ENCODE data around the gene INPP4A. TPM values are rescaled to one million over a fixed set of nuclear protein-coding genes. Genes with fewer than 3 reads are reported as not detected.
A peak's percentile ranks its signal among the peaks of the same experiment; 100 is the strongest.

Gene INPP4A
- total and polyA plus RNA-seq, 12 donors = 3.8 to 31.2 (median 21.1) TPM

DNA sequence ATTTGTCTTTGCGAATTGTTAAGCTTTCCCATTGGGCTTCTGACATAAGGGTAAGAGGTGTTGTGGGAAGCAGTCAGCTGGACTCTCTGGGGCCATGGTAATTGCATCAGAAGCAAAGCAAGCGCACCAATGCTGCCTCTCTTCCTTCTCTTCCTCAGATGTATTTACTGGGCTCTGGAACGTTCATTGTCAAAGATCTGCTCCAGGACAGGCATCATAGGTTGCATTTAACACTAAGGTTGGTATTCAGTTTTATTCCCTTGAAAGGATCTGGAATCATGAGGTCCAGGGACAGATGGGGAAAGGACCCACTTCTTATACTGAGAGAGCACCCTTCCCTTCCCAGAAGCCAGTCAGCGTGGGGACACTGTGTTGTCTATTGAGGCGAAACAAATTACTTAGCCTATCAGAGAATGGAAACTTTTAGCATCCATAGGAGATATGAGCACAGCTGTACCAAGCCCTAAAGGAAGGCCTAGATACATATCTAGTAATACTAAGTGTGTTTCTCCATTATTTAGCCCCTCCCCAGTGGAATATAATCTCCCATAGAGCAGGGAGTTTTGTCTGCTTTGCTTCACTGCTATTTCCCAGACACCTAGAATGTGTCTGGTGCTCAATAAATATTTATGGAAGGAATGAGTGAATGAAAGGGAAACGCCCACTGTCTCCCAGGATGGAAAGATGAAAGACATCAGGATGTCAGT lies 91.5 kb downstream of the INPP4A start:
- H3K27me3 ChIP-seq = no peaks in the 10 kb centered on the region
- WGBS, 2 donors = 89 to 96% methylated on average over 6 of the region's 6 CpGs
- no peak overlapping the region for H3K4me3 ChIP-seq
- H3K27ac ChIP-seq = no peak overlapping the region
- H3K4me1 ChIP-seq = no peaks in the 10 kb centered on the region
- TF ChIP-seq CTCF (IDR thresholded peaks at IDR 0.05) = no peak
- no peaks in the 10 kb centered on the region for H3K9me3 ChIP-seq
- DNase-seq (no peak), ATAC-seq (no peak)
- H3K36me3 ChIP-seq = peaks cover 0 to 88% (median 36%) of the 10 kb centered on the region in 9 donors
- intact Hi-C loops (cut with DNase I) = no loop called here

- intact Hi-C loops (cut with DNase I) = no loop called here
- Histone ChIP-seq H3K4me1 (peaks cover 0 to 4% (median 0%) of the 10 kb centered on the region in 9 donors), H3K27ac (peak overlapping the region in 1 of 10 donors; percentile 24), H3K36me3 (peaks cover 0 to 98% (median 36%) of the 10 kb centered on the region in 9 donors), H3K4me3 (no peak overlapping the region), H3K27me3 (no peaks in the 10 kb centered on the region), H3K9me3 (no peaks in the 10 kb centered on the region)
- 92 to 95% methylated on average over 14 of the region's 14 CpGs for WGBS, 2 donors
- DNase-seq = no peak
- peak in 1 of 8 donors; percentile 13 for ATAC-seq
- TF ChIP-seq CTCF (IDR thresholded peaks at IDR 0.05) = no peak
Observed at GRCh38 chr2:98537390-98538126, 92.9 kb downstream of the INPP4A start.

GRCh38 chr2:98538280-98539041 lies 93.8 kb downstream of the INPP4A start:
- H3K27ac ChIP-seq = peak overlapping the region in 1 of 10 donors; percentile 56
- no peak for DNase-seq
- intact Hi-C loops (cut with DNase I) = no loop called here
- TF ChIP-seq CTCF (IDR thresholded peaks at IDR 0.05) = no peak
- no peaks in the 10 kb centered on the region for H3K9me3 ChIP-seq
- 93 to 94% methylated on average over 11 of the region's 11 CpGs for WGBS, 2 donors
- no peaks in the 10 kb centered on the region for H3K27me3 ChIP-seq
- peaks cover 0 to 98% (median 37%) of the 10 kb centered on the region in 9 donors for H3K36me3 ChIP-seq
- no peak for ATAC-seq
- no peak overlapping the region for H3K4me3 ChIP-seq
- peaks cover 0 to 4% (median 0%) of the 10 kb centered on the region in 9 donors for H3K4me1 ChIP-seq

GRCh38 chr2:98539056-98539735 lies 94.5 kb downstream of the INPP4A start:
- Histone ChIP-seq H3K36me3 (peaks cover 0 to 98% (median 44%) of the 10 kb centered on the region in 9 donors), H3K27ac (peak overlapping the region in 1 of 10 donors; percentile 56), H3K4me3 (no peak overlapping the region), H3K27me3 (no peaks in the 10 kb centered on the region), H3K4me1 (peaks cover 0 to 4% (median 0%) of the 10 kb centered on the region in 9 donors), H3K9me3 (no peaks in the 10 kb centered on the region)
- intact Hi-C loops (cut with DNase I) = no loop called here
- WGBS, 2 donors = 96 to 97% methylated on average over 13 of the region's 13 CpGs
- DNase-seq (no peak), ATAC-seq (no peak)
- no peak for TF ChIP-seq CTCF (IDR thresholded peaks at IDR 0.05)
